ENCODE measurements around the gene ADGRB3. TPM values are rescaled to one million over a fixed set of nuclear protein-coding genes. Genes with fewer than 3 reads are reported as not detected.

ADGRB3 gene
- total and polyA plus RNA-seq, 12 donors: 0.47 to 2.1 (median 0.85) TPM

- no peaks in the 10 kb centered on the region for H3K36me3 ChIP-seq
- DNase-seq (no peak), ATAC-seq (no peak)
- TF ChIP-seq CTCF (IDR thresholded peaks at IDR 0.05): no peak
- H3K4me1 ChIP-seq: no peaks in the 10 kb centered on the region
- no peak overlapping the region for H3K27ac ChIP-seq
- H3K9me3 ChIP-seq: peaks cover 0 to 33% (median 5%) of the 10 kb centered on the region in 11 donors
- intact Hi-C loops (cut with DNase I): no loop called here
- no peaks in the 10 kb centered on the region for H3K27me3 ChIP-seq
- H3K4me3 ChIP-seq: no peak overlapping the region
- WGBS, 2 donors: 34 to 49% methylated on average over 3 of the region's 3 CpGs
Measured at GRCh38 chr6:69408886-69409285, 773.8 kb downstream of the ADGRB3 start.

- Histone ChIP-seq H3K27me3 (no peaks in the 10 kb centered on the region), H3K27ac (no peak overlapping the region), H3K4me3 (no peak overlapping the region), H3K36me3 (no peaks in the 10 kb centered on the region), H3K4me1 (no peaks in the 10 kb centered on the region), H3K9me3 (peaks cover 0 to 6% (median 0%) of the 10 kb centered on the region in 11 donors)
- DNase-seq (no peak), ATAC-seq (no peak)
- no peak for TF ChIP-seq CTCF (IDR thresholded peaks at IDR 0.05)
- WGBS, 2 donors: 53 to 56% methylated on average over 2 of the region's 2 CpGs
- intact Hi-C loops (cut with DNase I): no loop called here
Measured at GRCh38 chr6:69416776-69417175, 781.7 kb downstream of the ADGRB3 start.

GRCh38 chr6:69421269-69421668, 786.2 kb downstream of the ADGRB3 start:
- Histone ChIP-seq H3K4me3 (no peak overlapping the region), H3K4me1 (no peaks in the 10 kb centered on the region), H3K27me3 (no peaks in the 10 kb centered on the region), H3K9me3 (no peaks in the 10 kb centered on the region), H3K36me3 (no peaks in the 10 kb centered on the region), H3K27ac (no peak overlapping the region)
- ATAC-seq: no peak
- TF ChIP-seq CTCF (IDR thresholded peaks at IDR 0.05): no peak
- no peak for DNase-seq
- intact Hi-C loops (cut with DNase I): no loop called here

- Histone ChIP-seq H3K4me3 (no peak overlapping the region), H3K27me3 (no peaks in the 10 kb centered on the region), H3K4me1 (no peaks in the 10 kb centered on the region), H3K36me3 (no peaks in the 10 kb centered on the region), H3K9me3 (no peaks in the 10 kb centered on the region), H3K27ac (no peak overlapping the region)
- no peak for ATAC-seq
- DNase-seq: no peak
- no peak for TF ChIP-seq CTCF (IDR thresholded peaks at IDR 0.05)
- 88 to 92% methylated on average over 1 of the region's 1 CpG for WGBS, 2 donors
- intact Hi-C loops (cut with DNase I): no loop called here
Measured at GRCh38 chr6:69422020-69422419, 786.9 kb downstream of the ADGRB3 start.

GRCh38 chr6:69422475-69422874, 787.4 kb downstream of the ADGRB3 start:
- Histone ChIP-seq H3K4me1 (no peaks in the 10 kb centered on the region), H3K27me3 (no peaks in the 10 kb centered on the region), H3K9me3 (no peaks in the 10 kb centered on the region), H3K27ac (no peak overlapping the region), H3K4me3 (no peak overlapping the region), H3K36me3 (no peaks in the 10 kb centered on the region)
- intact Hi-C loops (cut with DNase I): no loop called here
- ATAC-seq (no peak), DNase-seq (no peak)
- no peak for TF ChIP-seq CTCF (IDR thresholded peaks at IDR 0.05)
- 39 to 49% methylated on average over 3 of the region's 3 CpGs for WGBS, 2 donors

Measured in heart right ventricle (tissue), 16 donors.